Measurements from ENCODE around the gene DOK5.

- TF ChIP-seq CTCF (conservative IDR thresholded peaks at IDR 0.05; ENCODE audit: low read depth, low read length) (no peak), EZH2 (IDR thresholded peaks at IDR 0.05; ENCODE audit: borderline replicate concordance, low read depth, low read length, poor library complexity, severe bottlenecking) (no peak)
These were observed 9.3 kb upstream of the DOK5 start for GRCh38 chr20:54466127-54466526.

Data from A673 (cell line).